HG03442 (cell line): ENCODE data around the gene MGST1.

ENCODE experiments used
- ATAC-seq: cut with Tn5 transposase; IDR thresholded peaks from one replicate; pipeline ENCODE4 v1.9.1; 2021; ENCODE audit warnings: mild to moderate bottlenecking, moderate library complexity; ENCODE audit not compliant: unreplicated experiment

MGST1 gene

GRCh38 chr12:16347391-16348298 lies at the start of gene MGST1:
MGST1 (plus strand) TSS chr12:16347645; CDS start chr12:16354253, 6,608 bp downstream.
- peak; percentile 56 for ATAC-seq

- no peak for ATAC-seq
These were observed 48.0 kb upstream of the MGST1 start for GRCh38 chr12:16299403-16299802.

GRCh38 chr12:16300122-16300521 lies 47.3 kb upstream of the MGST1 start:
- ATAC-seq = no peak

- ATAC-seq = no peak
These were observed 46.7 kb upstream of the MGST1 start for GRCh38 chr12:16300736-16301135.

GRCh38 chr12:16303939-16304338 lies 43.5 kb upstream of the MGST1 start:
- no peak for ATAC-seq

GRCh38 chr12:16307856-16308475 lies 39.5 kb upstream of the MGST1 start:
- no peak for ATAC-seq

- no peak for ATAC-seq
These were observed 36.5 kb upstream of the MGST1 start for GRCh38 chr12:16310934-16311333.

GRCh38 chr12:16323010-16323409 lies 24.4 kb upstream of the MGST1 start:
- no peak for ATAC-seq

- no peak for ATAC-seq
These were observed 23.8 kb upstream of the MGST1 start for GRCh38 chr12:16323638-16324037.

GRCh38 chr12:16324272-16324671 lies 23.2 kb upstream of the MGST1 start:
- ATAC-seq = no peak

GRCh38 chr12:16324772-16325171 lies 22.7 kb upstream of the MGST1 start:
- no peak for ATAC-seq

GRCh38 chr12:16325426-16325825 lies 22.0 kb upstream of the MGST1 start:
- ATAC-seq = no peak

- no peak for ATAC-seq
These were observed 19.5 kb upstream of the MGST1 start for GRCh38 chr12:16327963-16328362.

- no peak for ATAC-seq
These were observed 17.9 kb upstream of the MGST1 start for GRCh38 chr12:16329594-16329993.

- ATAC-seq = no peak
These were observed 16.9 kb upstream of the MGST1 start for GRCh38 chr12:16330560-16330959.

- ATAC-seq = no peak
These were observed 15.4 kb upstream of the MGST1 start for GRCh38 chr12:16331998-16332397.

- no peak for ATAC-seq
These were observed 11.6 kb upstream of the MGST1 start for GRCh38 chr12:16335838-16336237.

- ATAC-seq = no peak
These were observed 3.2 kb upstream of the MGST1 start for GRCh38 chr12:16344269-16344668.

GRCh38 chr12:16345105-16345504 lies 2.3 kb upstream of the MGST1 start:
- ATAC-seq = no peak

GRCh38 chr12:16346958-16347357 lies 487 bp upstream of the MGST1 start:
- ATAC-seq = no peak

GRCh38 chr12:16348435-16349130 lies 1.1 kb downstream of the MGST1 start:
- ATAC-seq = no peak

- ATAC-seq = no peak
These were observed 1.7 kb downstream of the MGST1 start for GRCh38 chr12:16349131-16349460.
